Measurements from ENCODE around the gene HIPK3. TPM values are rescaled to one million over a fixed set of nuclear protein-coding genes. Genes with fewer than 3 reads are reported as not detected.

HIPK3 gene
- total and polyA plus RNA-seq, 2 donors from 2014 or later = 17.3 to 162 TPM

- Histone ChIP-seq H3K4me3 (ENCODE audit: low read length in 3 of 3) (no peak overlapping the region), H3K27me3 (ENCODE audit: control insufficient read depth, insufficient read depth, low read length) (no peaks in the 10 kb centered on the region), H3K4me1 (ENCODE audit: control insufficient read depth in 2 of 3, insufficient read depth in 2 of 3, low read depth in 1 of 3, low read length in 3 of 3) (no peaks in the 10 kb centered on the region), H3K9me3 (ENCODE audit: control insufficient read depth in 2 of 3, insufficient read depth in 1 of 3, low read length in 3 of 3) (peaks cover 0 to 3% (median 0%) of the 10 kb centered on the region in 3 donors), H3K27ac (ENCODE audit: low read depth in 2 of 2, low read length in 2 of 2) (no peak overlapping the region), H3K36me3 (ENCODE audit: control insufficient read depth in 2 of 3, insufficient read depth in 3 of 3, low read length in 3 of 3) (no peaks in the 10 kb centered on the region), H3K9ac (ENCODE audit: low read length in 3 of 3) (no peak overlapping the region)
- DNase-seq = no peak
- FAIRE-seq = no peak
- no peak for TF ChIP-seq CTCF (IDR thresholded peaks at IDR 0.05; ENCODE audit: borderline replicate concordance, extremely low read depth, insufficient read depth)
- intact Hi-C loops (cut with DNase I) = no loop called here
Observed at GRCh38 chr11:33388793-33389525, 131.8 kb downstream of the HIPK3 start.

- no peak for TF ChIP-seq CTCF (IDR thresholded peaks at IDR 0.05; ENCODE audit: borderline replicate concordance, extremely low read depth, insufficient read depth)
- H3K36me3 ChIP-seq (ENCODE audit: control insufficient read depth in 2 of 3, insufficient read depth in 3 of 3, low read length in 3 of 3) = no peaks in the 10 kb centered on the region
- H3K4me1 ChIP-seq (ENCODE audit: control insufficient read depth in 2 of 3, insufficient read depth in 2 of 3, low read depth in 1 of 3, low read length in 3 of 3) = no peaks in the 10 kb centered on the region
- no peak for FAIRE-seq
- DNase-seq = no peak
- H3K27ac ChIP-seq (ENCODE audit: low read depth in 2 of 2, low read length in 2 of 2) = no peak overlapping the region
- H3K4me3 ChIP-seq (ENCODE audit: low read length in 3 of 3) = no peak overlapping the region
- H3K27me3 ChIP-seq (ENCODE audit: control insufficient read depth, insufficient read depth, low read length) = no peaks in the 10 kb centered on the region
- H3K9me3 ChIP-seq (ENCODE audit: control insufficient read depth in 2 of 3, insufficient read depth in 1 of 3, low read length in 3 of 3) = peaks cover 0 to 3% (median 0%) of the 10 kb centered on the region in 3 donors
- H3K9ac ChIP-seq (ENCODE audit: low read length in 3 of 3) = no peak overlapping the region
- intact Hi-C loops (cut with DNase I) = no loop called here
Observed at GRCh38 chr11:33389635-33390034, 132.5 kb downstream of the HIPK3 start.

- H3K27ac ChIP-seq (ENCODE audit: low read depth in 2 of 2, low read length in 2 of 2) = no peak overlapping the region
- no peak overlapping the region for H3K4me3 ChIP-seq (ENCODE audit: low read length in 3 of 3)
- H3K9me3 ChIP-seq (ENCODE audit: control insufficient read depth in 2 of 3, insufficient read depth in 1 of 3, low read length in 3 of 3) = no peaks in the 10 kb centered on the region
- no peaks in the 10 kb centered on the region for H3K27me3 ChIP-seq (ENCODE audit: control insufficient read depth, insufficient read depth, low read length)
- H3K9ac ChIP-seq (ENCODE audit: low read length in 3 of 3) = no peak overlapping the region
- H3K36me3 ChIP-seq (ENCODE audit: control insufficient read depth in 2 of 3, insufficient read depth in 3 of 3, low read length in 3 of 3) = no peaks in the 10 kb centered on the region
- DNase-seq (no peak), FAIRE-seq (no peak)
- TF ChIP-seq CTCF (IDR thresholded peaks at IDR 0.05; ENCODE audit: borderline replicate concordance, extremely low read depth, insufficient read depth) = no peak
- intact Hi-C loops (cut with DNase I) = no loop called here
- no peaks in the 10 kb centered on the region for H3K4me1 ChIP-seq (ENCODE audit: control insufficient read depth in 2 of 3, insufficient read depth in 2 of 3, low read depth in 1 of 3, low read length in 3 of 3)
Observed at GRCh38 chr11:33390944-33391892, 134.0 kb downstream of the HIPK3 start.
